Measurements from ENCODE around the gene OR8D1.

GRCh38 chr11:124274000-124274399 is 39.7 kb downstream of the OR8D1 start:
- TF ChIP-seq CTCF (IDR thresholded peaks at IDR 0.05) (no peak), EP300 (IDR thresholded peaks at IDR 0.05) (no peak)

Data from tibial nerve (tissue), 4 donors.